HepG2 (cell line): ENCODE measurements around the gene NTRK2. TPM values are rescaled to one million over a fixed set of nuclear protein-coding genes. Genes with fewer than 3 reads are reported as not detected.

Experiments used
- ATAC-seq: fragments of 200-7000 bp; cut with Tn5 transposase; 3 replicates; pipeline ENCODE4 v1.9.1; 2020; ENCODE audit warnings: mild to moderate bottlenecking, moderate library complexity
- BruUV-seq: library from RNA; stranded (reverse); fragments of 400-500 nt; replicated peaks from 2 replicates; lab custom pipeline; 2021; lab: Mats Ljungman, UMichigan
- CTCF ChIA-PET: fragments of 300-600 bp; formaldehyde crosslinking; extraction: SDS; loops from one replicate; lab custom pipeline; 2021; ENCODE audit warnings: low total read pairs, inconsistent platforms, low intra/inter-chr PET ratio; lab: Yijun Ruan, JAX
- POLR2A ChIA-PET: fragments of 350-600 bp; sonication (Branson Sonifier 250); formaldehyde crosslinking; loops from one replicate; lab custom pipeline; 2020; ENCODE audit warnings: antibody characterized with exemption, inconsistent platforms; lab: Yijun Ruan, JAX
- DNase-seq: peaks from one replicate; pipeline ENCODE4 v3.0.0-alpha.2; 2015; ENCODE audit warnings: low spot score
- FAIRE-seq: peaks from 3 replicates; lab custom pipeline; 2011; peaks lifted over from hg19 to GRCh38; lab: Jason Lieb, UNC
- H2AFZ ChIP-seq: one replicate; pipeline ENCODE4 v1.6.1; 2011; ENCODE audit warnings: low read length, inconsistent platforms
- H3K27ac ChIP-seq: fragments of 300-600 bp; 3 replicates; pipeline ENCODE4 v1.8.0; 2011; ENCODE audit warnings: mixed run types, mild to moderate bottlenecking, mixed read lengths, low read length, inconsistent platforms; ENCODE audit not compliant: insufficient read depth; ENCODE audit errors: extremely low read length
- H3K27me3 ChIP-seq, 2 experiments: fragments of 200-600 bp in 1 of 2; 2 replicates in 1 of 2; 3 replicates in 1 of 2; pipeline versions ENCODE4 v1.6.0 to v1.8.0; 2011; ENCODE audit warnings: low read length in 2 of 2, mild to moderate bottlenecking in 2 of 2, moderate library complexity in 2 of 2, inconsistent platforms in 1 of 2; ENCODE audit not compliant: insufficient read depth in 2 of 2, control insufficient read depth in 1 of 2
- H3K36me3 ChIP-seq, 2 experiments: fragments of 200-600 bp in 1 of 2; replicated peaks in 1 of 2; 2 replicates in 1 of 2; 3 replicates in 1 of 2; pipeline versions ENCODE4 v1.5.1 to v1.8.0; 2011; ENCODE audit warnings: low read length in 2 of 2, inconsistent platforms in 1 of 2; ENCODE audit not compliant: insufficient read depth in 2 of 2, control insufficient read depth in 1 of 2
- H3K4me1 ChIP-seq: 2 replicates; pipeline ENCODE4 v1.5.1; 2012; ENCODE audit warnings: low read length, inconsistent platforms; ENCODE audit not compliant: insufficient read depth
- H3K4me2 ChIP-seq: 2 replicates; pipeline ENCODE4 v1.6.0; 2011; ENCODE audit warnings: low read depth, low read length, inconsistent platforms
- H3K4me3 ChIP-seq, 3 experiments: fragments of 200-600 bp in 1 of 3; sonication (generic), shearing (Covaris generic) in 1 of 3; replicated peaks in 1 of 3; 2 replicates each; pipeline ENCODE4 v1.5.1; 2011 to 2016; ENCODE audit warnings: low read length in 3 of 3, inconsistent platforms in 2 of 3, low read depth in 2 of 3, mild to moderate bottlenecking in 2 of 3, control low read depth in 1 of 3, mixed read lengths in 1 of 3; ENCODE audit not compliant: insufficient read depth in 1 of 3
- H3K79me2 ChIP-seq: one replicate; pipeline ENCODE4 v1.6.1; 2011; ENCODE audit warnings: low read length, inconsistent platforms; ENCODE audit not compliant: insufficient read depth
- H3K9ac ChIP-seq: 2 replicates; pipeline ENCODE4 v1.6.0; 2011; ENCODE audit warnings: mild to moderate bottlenecking, low read depth, low read length, inconsistent platforms; ENCODE audit not compliant: insufficient read depth
- H3K9me3 ChIP-seq: 2 replicates; pipeline ENCODE4 v1.5.1; 2012; ENCODE audit warnings: mild to moderate bottlenecking, low read length
- H4K20me1 ChIP-seq: 2 replicates; pipeline ENCODE4 v1.6.0; 2011; ENCODE audit warnings: inconsistent platforms, mild to moderate bottlenecking, low read length, moderate library complexity; ENCODE audit not compliant: insufficient read depth
- ELK4 ChIP-seq: sonication (generic); formaldehyde crosslinking; IDR thresholded peaks from 2 replicates; pipeline ENCODE4 v1.9.0; 2021; ENCODE audit warnings: missing genetic modification reagents, borderline replicate concordance
- ESRRA ChIP-seq: sonication (generic); formaldehyde crosslinking; IDR thresholded peaks from 2 replicates; pipeline ENCODE4 v1.5.1; 2020; ENCODE audit warnings: mild to moderate bottlenecking, low read depth, missing genetic modification reagents
- FOXJ3 ChIP-seq: sonication (generic); formaldehyde crosslinking; IDR thresholded peaks from 2 replicates; pipeline ENCODE4 v1.4.0; 2020; ENCODE audit warnings: missing genetic modification reagents, mild to moderate bottlenecking, borderline replicate concordance
- IKZF1 ChIP-seq: fragments of 450-650 bp; IDR thresholded peaks from 2 replicates; pipeline ENCODE4 v1.7.1; 2016
- NR2F6 ChIP-seq, 2 experiments: IDR thresholded peaks; 2 replicates each; pipeline ENCODE4 v1.6.1; 2016; ENCODE audit warnings: antibody characterized with exemption in 1 of 2, mild to moderate bottlenecking in 1 of 2
- PRMT3 ChIP-seq: sonication (generic); formaldehyde crosslinking; IDR thresholded peaks from 2 replicates; pipeline ENCODE4 v1.8.1; 2022; ENCODE audit warnings: low read depth, mild to moderate bottlenecking, moderate library complexity, missing genetic modification reagents, borderline replicate concordance
- RCOR2 ChIP-seq: IDR thresholded peaks from 2 replicates; pipeline ENCODE4 v1.6.1; 2016; ENCODE audit warnings: missing biosample characterization, missing genetic modification reagents
- ZBTB43 ChIP-seq: sonication (generic); formaldehyde crosslinking; conservative IDR thresholded peaks from 2 replicates; pipeline ENCODE4 v1.4.0; 2020; ENCODE audit warnings: missing genetic modification reagents
- ZNF567 ChIP-seq: sonication (generic); formaldehyde crosslinking; IDR thresholded peaks from 2 replicates; pipeline ENCODE4 v1.8.1; 2023; ENCODE audit warnings: mild to moderate bottlenecking, missing genetic modification reagents, borderline replicate concordance
- ZNF614 ChIP-seq: IDR thresholded peaks from 2 replicates; pipeline ENCODE4 v1.6.1; 2018; ENCODE audit warnings: missing biosample characterization, missing genetic modification reagents, inconsistent platforms, borderline replicate concordance
- ZNF709 ChIP-seq: sonication (generic); formaldehyde crosslinking; IDR thresholded peaks from 2 replicates; pipeline ENCODE4 v1.5.0; 2020; ENCODE audit warnings: mild to moderate bottlenecking, missing genetic modification reagents
- ZSCAN29 ChIP-seq: sonication (generic); formaldehyde crosslinking; conservative IDR thresholded peaks from 2 replicates; pipeline ENCODE4 v1.4.0; 2020; ENCODE audit warnings: mild to moderate bottlenecking, missing genetic modification reagents
- WGBS: methylation state at CpG from one replicate; pipeline ENCODE4 v1.1.6; 2017; ENCODE audit warnings: low lambda C conversion rate; 5-methylcytosine and 5-hydroxymethylcytosine counted together
- in situ Hi-C: cut with HindIII; loops from 2 replicates; pipeline ENCODE4 v1.10.0; 2017; ENCODE audit warnings: low pct_unique_long_range_greater_than_20kb; ENCODE audit not compliant: extremely low pct_ligation_motif_present
- intact Hi-C: fragments of 100-400 bp; cut with micrococcal nuclease; formaldehyde crosslinking; loops from one replicate; pipeline ENCODE4 v1.10.0; 2022; ENCODE audit not compliant: unreplicated experiment
- polyA plus RNA-seq, 8 experiments: library from polyadenylated mRNA; depleted of rRNA in 3 of 8; stranded (reverse) in 7 of 8; unstranded in 1 of 8; fragments of >200 nt; fragmentation: Illumina TruSeq in 4 of 8; extraction: Trizol in 4 of 8; gene quantifications; 2 replicates each; pipeline versions ENCODE4 v1.2.1 to v1.2.3, GENCODE V29; 2011 to 2016; ENCODE audit warnings: low read depth in 4 of 8, missing spikeins in 1 of 8, mixed read lengths in 1 of 8; ENCODE audit not compliant: insufficient read depth in 1 of 8
- total RNA-seq, 5 experiments: library from RNA; depleted of rRNA; stranded (reverse); fragments of >200 nt; fragmentation: Illumina TruSeq; extraction: Trizol; gene quantifications; 2 replicates each; pipeline ENCODE4 v1.2.3, GENCODE V29; 2016; ENCODE audit warnings: low read depth in 1 of 5
- TF ChIP-seq, protein P1 (sequence below): IDR thresholded peaks from 2 replicates; pipeline ENCODE4 v1.6.1; 2018; ENCODE audit warnings: missing genetic modification reagents, mild to moderate bottlenecking, missing compliant biosample characterization
- TF ChIP-seq, protein P2 (sequence below): sonication (generic); formaldehyde crosslinking; IDR thresholded peaks from 2 replicates; pipeline ENCODE4 v1.4.0; 2020; ENCODE audit warnings: missing genetic modification reagents, low read depth, mild to moderate bottlenecking, borderline replicate concordance

Gene NTRK2
- total and polyA plus RNA-seq, 2 of the 13 experiments (the other 11 are each of a cell fraction or from before 2014, with no cell fraction given): not detected

- no TSS peak for BruUV-seq
- no peaks in the 10 kb centered on the region; a peak in 1 of 5 replicates for H3K27me3 ChIP-seq
- H3K36me3 ChIP-seq: no peaks in the 10 kb centered on the region
- intact Hi-C loops (no loop called here), in situ Hi-C loops (no loop called here)
- no peaks in the 10 kb centered on the region for H4K20me1 ChIP-seq
- H3K79me2 ChIP-seq: no peaks in the 10 kb centered on the region
- ATAC-seq (no peak), FAIRE-seq (no peak), DNase-seq (no peak)
- ChIA-PET CTCF (interaction anchor here (0.6 kb wide), 1 partner anchor 1289 kb away, joined by 3 read pairs; no protein-coding TSS in a partner anchor), POLR2A (no interaction called here)
- no peak overlapping the region for H2AFZ ChIP-seq
- H3K27ac ChIP-seq: no peak overlapping the region
- H3K4me1 ChIP-seq: no peaks in the 10 kb centered on the region
- TF ChIP-seq PRMT3 (no peak), ZNF709 (CRISPR knock-in tag) (no peak), FOXJ3 (no peak)
- no peak overlapping the region for H3K4me3 ChIP-seq
- no peak overlapping the region for H3K9ac ChIP-seq
- no peak overlapping the region for H3K4me2 ChIP-seq
- WGBS: 11% methylated on average over 6 of the region's 7 CpGs
- H3K9me3 ChIP-seq: no peaks in the 10 kb centered on the region
Observed at GRCh38 chr9:84925225-84925872, 255.8 kb downstream of the NTRK2 start.

DNA sequence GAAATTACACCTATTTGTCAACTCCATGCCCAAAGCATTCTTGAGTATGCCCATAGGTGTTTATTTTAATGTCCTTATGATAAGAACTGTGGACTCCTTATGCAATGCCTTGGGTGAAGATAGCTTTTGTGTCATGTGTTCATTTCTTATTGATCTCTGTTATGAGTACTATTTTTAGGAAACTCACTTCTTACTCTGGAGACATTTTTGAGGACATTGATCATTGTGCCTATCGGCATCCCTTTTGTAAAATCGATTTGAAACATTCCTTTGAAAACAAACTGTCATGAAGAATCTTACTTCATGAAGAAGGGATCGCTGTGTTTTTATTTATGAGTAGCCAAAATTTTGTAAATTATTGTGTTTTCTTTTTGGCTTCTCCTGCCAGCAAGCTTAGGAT is 257.3 kb downstream of the NTRK2 start:
- Histone ChIP-seq H3K27ac (no peak overlapping the region), H3K79me2 (no peaks in the 10 kb centered on the region), H3K4me1 (no peaks in the 10 kb centered on the region), H3K4me3 (no peak overlapping the region), H3K4me2 (no peak overlapping the region), H4K20me1 (no peaks in the 10 kb centered on the region), H3K9me3 (no peaks in the 10 kb centered on the region), H3K27me3 (no peaks in the 10 kb centered on the region; a peak in 1 of 5 replicates), H3K36me3 (no peaks in the 10 kb centered on the region)
- intact Hi-C loops (no loop called here), in situ Hi-C loops (no loop called here)
- no TSS peak for BruUV-seq
- FAIRE-seq: no peak
- 19% methylated on average over 3 of the region's 3 CpGs for WGBS
- no peak for DNase-seq
- no peak for ATAC-seq
- CTCF ChIA-PET: no interaction called here
- TF ChIP-seq, protein P1, sequence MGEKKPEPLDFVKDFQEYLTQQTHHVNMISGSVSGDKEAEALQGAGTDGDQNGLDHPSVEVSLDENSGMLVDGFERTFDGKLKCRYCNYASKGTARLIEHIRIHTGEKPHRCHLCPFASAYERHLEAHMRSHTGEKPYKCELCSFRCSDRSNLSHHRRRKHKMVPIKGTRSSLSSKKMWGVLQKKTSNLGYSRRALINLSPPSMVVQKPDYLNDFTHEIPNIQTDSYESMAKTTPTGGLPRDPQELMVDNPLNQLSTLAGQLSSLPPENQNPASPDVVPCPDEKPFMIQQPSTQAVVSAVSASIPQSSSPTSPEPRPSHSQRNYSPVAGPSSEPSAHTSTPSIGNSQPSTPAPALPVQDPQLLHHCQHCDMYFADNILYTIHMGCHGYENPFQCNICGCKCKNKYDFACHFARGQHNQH: no peak
- TF ChIP-seq IKZF1: no peak
- no peak for TF ChIP-seq ESRRA (CRISPR knock-in tag)
- TF ChIP-seq, protein P2, sequence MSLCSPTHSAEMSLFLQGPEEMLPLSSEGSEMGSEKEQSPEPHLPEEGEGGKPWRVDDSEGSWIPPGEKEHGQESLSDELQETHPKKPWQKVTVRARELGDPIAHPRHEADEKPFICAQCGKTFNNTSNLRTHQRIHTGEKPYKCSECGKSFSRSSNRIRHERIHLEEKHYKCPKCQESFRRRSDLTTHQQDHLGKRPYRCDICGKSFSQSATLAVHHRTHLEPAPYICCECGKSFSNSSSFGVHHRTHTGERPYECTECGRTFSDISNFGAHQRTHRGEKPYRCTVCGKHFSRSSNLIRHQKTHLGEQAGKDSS (CRISPR knock-in tag): no peak
- TF ChIP-seq NR2F6 (IDR thresholded peaks at IDR 0.05): no peak
- no peak for TF ChIP-seq NR2F6 (CRISPR knock-in tag; IDR thresholded peaks at IDR 0.05)
- no peak for TF ChIP-seq RCOR2
- no peak for TF ChIP-seq ZNF614
- TF ChIP-seq ELK4 (CRISPR knock-in tag): no peak
- no peak for TF ChIP-seq ZNF567 (CRISPR knock-in tag)
- no peak for TF ChIP-seq ZBTB43 (CRISPR knock-in tag)
- TF ChIP-seq ZSCAN29 (CRISPR knock-in tag): no peak
- TF ChIP-seq, all 625 proteins: peak for 0
- no peak overlapping the region for H3K9ac ChIP-seq
- POLR2A ChIA-PET: no interaction called here
- H2AFZ ChIP-seq: no peak overlapping the region
